Stimulated activated CD4-positive, alpha-beta T cell treated with anti-CD3 and anti-CD28 coated beads, TNF-alpha, amount 100 ng/mL, for 24 hours (primary cell): ENCODE results near the gene ALDH1L2.
"Not testable (repeated sequence)": the region's sequence is repeated elsewhere in the genome, so short reads cannot be mapped to it uniquely, and the experiment has no call there.

Source experiments
- DNase-seq, 3 experiments: peaks; one replicate each; pipeline ENCODE4 v3.0.0-alpha.2; 2020; ENCODE audit warnings: low read depth in 3 of 3

The ALDH1L2 gene

GRCh38 chr12:104977688-104978087 is 106.6 kb downstream of the ALDH1L2 start:
- DNase-seq: not testable (repeated sequence)

GRCh38 chr12:104976703-104977102 is 107.6 kb downstream of the ALDH1L2 start:
- DNase-seq: no peak

GRCh38 chr12:104975587-104976343 is 108.5 kb downstream of the ALDH1L2 start:
- no peak for DNase-seq

- no peak for DNase-seq
Measured at GRCh38 chr12:104974626-104975290, 109.5 kb downstream of the ALDH1L2 start.

- no peak for DNase-seq
Measured at GRCh38 chr12:104973250-104973649, 111.0 kb downstream of the ALDH1L2 start.

- no peak for DNase-seq
Measured at GRCh38 chr12:104971306-104971705, 113.0 kb downstream of the ALDH1L2 start.
